Spinal cord (tissue), 10 donors: ENCODE data around the gene TSPAN18. TPM values are rescaled to one million over a fixed set of nuclear protein-coding genes. Genes with fewer than 3 reads are reported as not detected.

ENCODE experiments used
- DNase-seq, 6 donors: peaks; one replicate each; pipeline versions ENCODE4 v3.0.0 to v3.0.0-alpha.2; 2013 to 2015; ENCODE audit warnings: low spot score in 6 of 6, low read depth in 4 of 6
- H3K27ac ChIP-seq: one replicate; pipeline ENCODE4 v1.5.1; 2013; ENCODE audit warnings: low read depth, low read length, control low read depth
- H3K27me3 ChIP-seq: one replicate; pipeline ENCODE4 v1.6.1; 2013; ENCODE audit warnings: low read length; ENCODE audit not compliant: control insufficient read depth, insufficient read depth
- H3K36me3 ChIP-seq: one replicate; pipeline ENCODE4 v1.6.1; 2013; ENCODE audit warnings: low read length; ENCODE audit not compliant: control insufficient read depth, insufficient read depth
- H3K4me1 ChIP-seq: one replicate; pipeline ENCODE4 v1.6.1; 2013; ENCODE audit warnings: low read length; ENCODE audit not compliant: control insufficient read depth, insufficient read depth
- H3K4me3 ChIP-seq: one replicate; pipeline ENCODE4 v1.5.1; 2013; ENCODE audit warnings: low read depth, low read length, control low read depth
- H3K9me3 ChIP-seq: one replicate; pipeline ENCODE4 v1.6.1; 2013; ENCODE audit warnings: low read length; ENCODE audit not compliant: control insufficient read depth, insufficient read depth
- WGBS: methylation state at CpG from one replicate; pipeline ENCODE4 v1.1.5; 2013; ENCODE audit warnings: missing lambda C conversion rate; ENCODE audit not compliant: insufficient coverage; 5-methylcytosine and 5-hydroxymethylcytosine counted together
- polyA plus RNA-seq, 2 donors: library from polyadenylated mRNA; unstranded; fragments of 120-200 nt; gene quantifications; one replicate each; pipeline ENCODE4 v1.2.1, GENCODE V29; 2013; ENCODE audit not compliant: insufficient read length in 2 of 2
- total RNA-seq, 2 donors: library from RNA; depleted of rRNA in 1 of 2; stranded (reverse); fragments of 120-200 nt in 1 of 2; fragments of >200 nt in 1 of 2; gene quantifications; one replicate each; pipeline versions ENCODE4 v1.2.3 to v1.2.4, GENCODE V29; 2013 to 2014
- donor health status: healthy.

TSPAN18 gene
- total and polyA plus RNA-seq, 4 donors = 23.3 to 87.2 (median 60.9) TPM

DNA sequence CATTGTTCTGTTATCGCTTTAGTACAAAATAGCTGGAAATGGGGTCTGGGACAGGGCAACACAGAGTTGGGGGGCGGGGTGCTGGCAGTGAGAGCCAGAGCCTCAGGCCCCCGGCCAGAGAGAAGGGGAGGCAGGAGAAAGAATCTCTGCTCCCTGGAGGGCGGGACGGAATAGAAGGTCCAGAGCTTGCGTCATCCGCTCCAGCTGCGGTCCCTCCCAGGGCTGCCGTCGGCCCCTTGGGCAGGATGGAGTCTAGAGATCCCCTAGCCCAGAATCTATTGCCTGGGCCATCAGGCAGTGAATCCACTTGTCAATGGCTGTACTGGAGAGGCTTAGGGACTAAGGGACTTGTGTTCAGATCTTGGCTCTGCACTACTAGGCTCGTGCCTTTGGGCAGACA lies 218.9 kb downstream of the TSPAN18 start:
- no peak overlapping the region for H3K27ac ChIP-seq
- H3K9me3 ChIP-seq = no peaks in the 10 kb centered on the region
- peaks cover 70% of the 10 kb centered on the region for H3K4me1 ChIP-seq
- DNase-seq = no peak
- no peak overlapping the region for H3K4me3 ChIP-seq
- WGBS = 70% methylated on average over 10 of the region's 11 CpGs
- peaks cover 21% of the 10 kb centered on the region for H3K36me3 ChIP-seq
- peaks cover 3% of the 10 kb centered on the region for H3K27me3 ChIP-seq

GRCh38 chr11:44946263-44946662 lies 219.5 kb downstream of the TSPAN18 start:
- Histone ChIP-seq H3K9me3 (no peaks in the 10 kb centered on the region), H3K27me3 (peaks cover 3% of the 10 kb centered on the region), H3K4me1 (peaks cover 67% of the 10 kb centered on the region), H3K36me3 (peaks cover 21% of the 10 kb centered on the region), H3K27ac (no peak overlapping the region), H3K4me3 (no peak overlapping the region)
- 62% methylated on average over 10 of the region's 12 CpGs for WGBS
- peak in 1 of 6 donors; percentile 61 for DNase-seq

- peaks cover 16% of the 10 kb centered on the region for H3K36me3 ChIP-seq
- no peak overlapping the region for H3K27ac ChIP-seq
- no peak overlapping the region for H3K4me3 ChIP-seq
- DNase-seq = no peak
- peaks cover 3% of the 10 kb centered on the region for H3K27me3 ChIP-seq
- WGBS = 49% methylated on average over 6 of the region's 9 CpGs
- peaks cover 64% of the 10 kb centered on the region for H3K4me1 ChIP-seq
- no peaks in the 10 kb centered on the region for H3K9me3 ChIP-seq
These were observed 220.4 kb downstream of the TSPAN18 start for GRCh38 chr11:44947114-44947513.

DNA sequence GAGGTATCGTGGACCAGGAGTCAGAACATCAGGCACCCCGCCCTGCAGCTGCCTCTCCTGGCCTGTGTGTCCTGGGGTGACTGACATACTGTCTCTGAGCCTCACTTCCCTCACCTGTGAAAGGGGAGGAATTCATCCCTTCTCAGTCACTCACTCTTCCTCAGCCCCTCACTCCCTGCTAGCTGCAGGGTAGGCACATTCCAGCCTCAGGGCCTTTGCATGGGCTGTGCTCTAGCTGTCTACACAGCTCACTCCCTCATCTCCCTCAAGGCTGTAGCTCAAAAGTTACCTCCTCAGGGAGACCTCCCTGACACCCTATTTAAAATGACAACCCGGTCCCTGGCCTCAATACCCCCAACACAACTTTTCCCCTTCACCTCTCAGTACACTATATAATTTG lies 221.4 kb downstream of the TSPAN18 start:
- Histone ChIP-seq H3K4me1 (peaks cover 55% of the 10 kb centered on the region), H3K36me3 (peaks cover 14% of the 10 kb centered on the region), H3K4me3 (no peak overlapping the region), H3K9me3 (no peaks in the 10 kb centered on the region), H3K27me3 (peaks cover 3% of the 10 kb centered on the region), H3K27ac (no peak overlapping the region)
- DNase-seq = no peak
- WGBS = 100% methylated on average over 2 of the region's 3 CpGs

DNA sequence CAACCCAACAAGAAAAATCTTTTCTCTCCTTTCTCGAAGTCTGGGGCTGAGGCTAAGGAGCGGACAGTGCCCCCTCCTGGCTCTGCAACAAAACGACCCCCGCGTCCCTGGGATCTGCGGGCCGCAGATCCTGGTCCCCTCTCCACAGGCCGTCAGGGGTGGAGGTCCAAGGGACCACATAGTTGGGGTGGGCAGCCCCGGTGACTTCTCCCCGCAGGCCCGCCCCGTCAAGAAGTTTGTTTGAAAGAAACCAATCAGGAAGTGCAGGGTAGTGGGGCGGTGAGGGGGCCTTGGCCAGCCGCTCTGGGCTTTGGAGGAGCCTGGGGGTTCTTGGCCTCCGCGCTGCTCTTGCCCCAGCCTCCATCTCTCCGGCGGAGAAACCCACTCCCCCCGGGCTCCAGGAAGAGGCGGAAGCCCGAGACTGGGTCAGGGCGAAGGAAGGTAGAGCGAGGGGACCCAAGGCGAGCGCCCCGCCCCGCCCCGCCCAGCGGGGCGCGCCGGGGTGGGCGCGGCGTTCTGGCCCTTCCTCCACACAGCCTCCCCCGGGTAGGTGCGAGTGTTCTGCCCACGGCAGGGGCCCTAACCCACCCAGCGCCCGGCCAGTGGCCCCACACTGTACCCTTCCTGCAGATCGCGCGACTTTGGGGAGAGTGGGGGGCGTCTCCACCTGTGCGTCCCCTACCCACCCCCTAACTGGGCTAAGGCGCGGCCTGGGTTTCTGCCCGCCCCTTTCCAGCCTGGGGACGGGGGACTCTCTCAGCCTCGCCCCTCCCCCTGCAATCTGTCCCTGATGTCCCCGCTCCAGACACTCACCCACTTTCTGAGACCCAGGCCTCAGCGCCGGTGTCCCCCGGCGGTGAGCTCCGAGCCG lies 222.6 kb downstream of the TSPAN18 start:
- Histone ChIP-seq H3K27me3 (peaks cover 3% of the 10 kb centered on the region), H3K9me3 (no peaks in the 10 kb centered on the region), H3K27ac (no peak overlapping the region), H3K36me3 (peaks cover 9% of the 10 kb centered on the region), H3K4me3 (peak overlapping the region; percentile 62), H3K4me1 (peaks cover 46% of the 10 kb centered on the region)
- peak in 2 of 6 donors; percentile 77 to 87 for DNase-seq
- 3% methylated on average over 52 of the region's 57 CpGs for WGBS

DNA sequence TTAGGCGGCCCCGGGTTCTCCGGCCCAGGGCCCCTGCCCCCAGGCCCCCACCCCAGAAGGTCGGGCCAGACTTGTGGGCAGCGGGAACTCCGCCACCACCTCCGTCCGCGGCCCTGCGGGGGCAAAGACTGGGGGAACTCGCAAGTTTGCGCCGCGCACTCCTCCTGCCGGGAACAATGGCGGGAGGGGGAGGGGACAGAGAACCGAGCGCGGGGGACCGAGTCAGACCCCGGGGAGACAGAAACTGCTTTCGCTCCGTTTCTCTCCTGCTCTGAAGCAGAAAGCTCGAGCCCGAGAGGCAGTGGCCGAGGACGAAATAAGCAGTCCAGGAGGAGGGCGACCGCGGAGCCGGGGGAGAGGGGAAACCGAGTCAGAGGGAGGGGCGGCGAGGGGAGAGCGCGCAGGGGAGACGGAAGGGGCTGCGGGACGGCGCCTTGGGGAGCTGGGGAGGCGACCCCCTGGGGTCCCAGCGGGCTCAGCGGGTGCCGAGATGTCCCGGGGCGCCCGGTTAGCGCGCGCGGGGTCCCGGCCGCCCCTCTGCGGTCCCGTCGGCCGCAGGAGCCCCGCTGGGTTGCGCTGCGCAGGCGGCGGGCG lies 223.4 kb downstream of the TSPAN18 start:
- peaks cover 46% of the 10 kb centered on the region for H3K4me1 ChIP-seq

DNA sequence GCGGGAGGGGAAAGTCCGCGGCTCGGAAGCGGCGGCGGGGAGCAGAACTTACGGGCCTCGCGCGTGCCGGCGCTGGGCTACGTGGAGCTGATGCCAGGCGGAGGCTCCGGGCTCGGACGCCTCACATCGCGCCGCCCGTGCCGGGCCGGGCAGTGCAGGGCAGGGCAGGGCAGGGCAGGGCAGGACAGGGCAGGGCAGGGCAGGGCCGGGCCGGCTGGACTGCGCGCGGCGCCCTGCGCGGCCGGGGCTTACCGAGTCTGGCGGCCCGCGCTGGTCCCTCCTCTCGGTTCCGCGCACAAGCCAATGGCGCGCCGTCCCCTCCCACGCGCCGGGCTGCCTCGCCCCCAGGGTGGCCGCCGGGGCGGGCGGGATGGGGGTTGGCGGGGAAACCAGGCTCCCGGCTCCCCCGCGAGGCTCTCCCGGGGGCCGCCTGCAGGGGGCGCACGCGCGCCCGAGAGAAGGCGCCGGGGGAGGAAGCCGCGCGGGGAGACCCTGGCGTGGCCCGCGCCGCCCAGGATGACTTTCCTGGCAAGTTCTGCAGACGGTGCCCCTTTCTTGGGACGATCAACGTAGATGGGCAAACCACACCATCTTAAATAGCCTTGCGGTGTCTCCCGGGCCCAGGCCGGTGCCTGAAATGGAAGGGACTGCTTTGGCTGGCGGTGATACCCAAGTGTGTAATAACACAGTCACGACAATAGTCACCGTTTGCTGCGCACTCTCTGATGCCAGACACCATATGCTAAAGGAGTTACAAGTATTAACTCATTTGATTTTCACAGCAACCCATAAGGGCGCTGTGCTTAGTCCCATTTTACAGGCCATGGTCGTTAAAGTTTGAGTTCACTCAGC lies 224.1 kb downstream of the TSPAN18 start, which contains the start of gene TP53I11:
Gene TP53I11 (minus strand): TSS at position 259 of the 852 bp plus-strand sequence. CDS start 12,548 bp downstream, outside the sequence.
- H3K9me3 ChIP-seq = no peaks in the 10 kb centered on the region
- H3K27me3 ChIP-seq = peaks cover 3% of the 10 kb centered on the region
- peaks cover 45% of the 10 kb centered on the region for H3K4me1 ChIP-seq
- WGBS = 5% methylated on average over 79 of the region's 83 CpGs
- peaks cover 5% of the 10 kb centered on the region for H3K36me3 ChIP-seq
- H3K4me3 ChIP-seq = peak within 1 kb of the TSS; percentile 62
- peak in 2 of 6 donors; percentile 81 to 88 for DNase-seq
- no peak within 1 kb of the TSS for H3K27ac ChIP-seq

More for the DNA sequence above, 223.4 kb downstream of the TSPAN18 start:
- DNase-seq = peak in 2 of 6 donors; percentile 80 to 81
- Histone ChIP-seq H3K4me3 (peak overlapping the region; percentile 62), H3K27ac (no peak overlapping the region), H3K27me3 (peaks cover 3% of the 10 kb centered on the region), H3K36me3 (peaks cover 9% of the 10 kb centered on the region), H3K9me3 (no peaks in the 10 kb centered on the region)
- WGBS = under 1% methylated on average over 63 of the region's 63 CpGs

DNA sequence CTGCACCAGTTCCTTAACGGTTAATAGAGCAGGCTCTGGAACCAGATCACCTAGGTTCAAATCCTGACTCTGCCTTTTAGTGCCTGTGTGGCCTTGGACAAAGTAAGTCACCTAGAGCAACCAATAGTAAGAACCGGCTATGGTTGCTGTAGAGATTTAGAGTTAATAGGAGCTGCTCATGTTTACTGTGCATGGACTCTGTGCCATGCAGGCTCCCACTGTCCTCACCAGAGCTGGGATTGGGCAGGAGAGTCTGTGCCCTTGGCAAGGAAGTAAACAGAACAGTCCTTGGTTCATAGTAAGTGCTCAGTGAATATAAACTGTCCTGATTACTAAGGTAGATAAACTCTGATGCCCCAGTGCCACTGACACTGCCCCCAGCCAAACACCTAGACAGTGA lies 225.3 kb downstream of the TSPAN18 start:
- H3K4me1 ChIP-seq = peaks cover 43% of the 10 kb centered on the region
- DNase-seq = no peak
- no peaks in the 10 kb centered on the region for H3K36me3 ChIP-seq
- WGBS = 56% methylated on average over 2 of the region's 2 CpGs
- H3K9me3 ChIP-seq = no peaks in the 10 kb centered on the region
- no peak overlapping the region for H3K27ac ChIP-seq
- H3K27me3 ChIP-seq = peaks cover 12% of the 10 kb centered on the region
- no peak overlapping the region for H3K4me3 ChIP-seq

DNA sequence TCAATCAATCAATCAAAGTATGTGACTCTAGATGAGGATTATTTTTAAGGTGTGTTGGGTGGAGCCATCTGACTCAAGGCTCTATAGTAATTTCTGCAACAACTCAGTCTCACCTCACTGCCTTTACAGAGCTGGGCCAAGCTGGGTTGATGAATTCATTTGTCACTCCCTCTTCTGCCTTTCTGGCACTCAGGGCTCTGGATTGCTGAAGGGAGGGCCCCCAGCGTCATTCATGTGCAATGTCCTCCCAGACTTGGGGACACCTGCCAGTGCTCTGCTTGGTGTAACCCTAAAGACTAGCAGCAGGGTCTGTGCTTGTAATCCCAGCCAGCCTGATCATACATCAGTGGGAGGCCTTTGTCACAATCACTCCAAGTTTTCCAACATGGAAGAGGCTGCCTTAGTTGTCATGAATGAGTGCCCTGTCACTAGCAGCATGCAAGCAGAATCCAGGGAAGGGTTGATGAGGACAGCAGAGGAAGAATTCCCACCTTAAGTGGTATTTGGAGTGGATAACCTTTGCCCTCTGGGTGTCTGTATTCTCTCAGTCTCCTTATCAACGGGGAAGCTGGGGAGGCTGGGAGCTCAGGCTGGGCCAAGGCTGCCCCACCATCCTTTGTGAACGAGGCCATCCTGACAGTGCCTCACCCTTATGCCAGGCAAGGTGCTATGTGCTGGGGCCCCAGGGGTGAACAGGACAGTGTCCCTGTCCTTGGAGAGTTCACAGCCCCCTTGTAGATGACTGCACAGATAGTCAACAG lies 225.9 kb downstream of the TSPAN18 start:
- Histone ChIP-seq H3K36me3 (no peaks in the 10 kb centered on the region), H3K9me3 (no peaks in the 10 kb centered on the region), H3K4me3 (no peak overlapping the region), H3K27ac (no peak overlapping the region), H3K27me3 (peaks cover 15% of the 10 kb centered on the region), H3K4me1 (peaks cover 49% of the 10 kb centered on the region)
- 75% methylated on average over 3 of the region's 3 CpGs for WGBS
- DNase-seq = no peak
